ENCODE results near the gene ZMYND8.

DNA sequence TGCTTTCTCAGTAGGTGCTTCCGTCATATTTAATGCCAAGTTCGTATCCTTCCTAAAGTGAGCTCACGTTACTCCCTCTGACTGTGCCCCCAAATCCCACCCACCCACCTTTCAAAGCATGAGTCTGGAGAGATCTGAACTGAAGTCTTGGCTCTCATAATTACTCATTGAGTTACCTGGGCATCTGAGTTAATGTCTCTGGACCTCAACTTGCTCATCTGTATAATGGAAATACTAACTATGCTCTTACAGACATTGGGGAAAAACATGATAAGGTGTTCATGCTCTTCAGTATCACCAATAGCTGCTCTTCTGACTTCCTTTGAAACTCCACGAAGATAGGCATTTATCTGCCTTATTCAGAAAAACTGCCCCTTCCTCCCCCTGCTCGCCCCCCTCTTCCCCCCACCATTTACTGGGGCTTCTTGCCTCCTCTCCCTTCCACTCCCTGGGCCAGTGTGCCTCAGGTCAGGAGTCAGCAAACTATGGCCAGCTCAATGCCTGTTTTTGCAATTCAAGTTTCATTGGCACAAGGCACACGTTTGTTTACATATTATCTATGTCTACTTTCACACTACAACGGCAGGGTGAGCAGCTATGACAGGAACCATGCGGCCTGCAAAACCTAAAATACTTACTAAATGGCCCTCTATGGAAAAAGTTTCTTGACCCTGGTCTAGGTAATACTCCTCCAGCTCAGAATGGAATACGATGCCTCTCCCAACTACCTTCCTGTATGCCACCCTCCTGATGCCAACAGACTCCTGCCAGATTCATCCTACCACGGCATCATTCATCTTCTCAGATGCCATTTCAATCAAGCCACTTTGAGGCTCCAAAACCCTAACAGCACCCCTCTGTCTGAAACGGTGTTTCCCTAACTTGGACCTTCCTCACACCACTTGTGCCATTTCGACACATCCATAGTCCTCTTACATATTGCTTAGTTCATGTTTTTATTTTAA lies 138.7 kb downstream of the ZMYND8 start:
- TF ChIP-seq, protein P1, sequence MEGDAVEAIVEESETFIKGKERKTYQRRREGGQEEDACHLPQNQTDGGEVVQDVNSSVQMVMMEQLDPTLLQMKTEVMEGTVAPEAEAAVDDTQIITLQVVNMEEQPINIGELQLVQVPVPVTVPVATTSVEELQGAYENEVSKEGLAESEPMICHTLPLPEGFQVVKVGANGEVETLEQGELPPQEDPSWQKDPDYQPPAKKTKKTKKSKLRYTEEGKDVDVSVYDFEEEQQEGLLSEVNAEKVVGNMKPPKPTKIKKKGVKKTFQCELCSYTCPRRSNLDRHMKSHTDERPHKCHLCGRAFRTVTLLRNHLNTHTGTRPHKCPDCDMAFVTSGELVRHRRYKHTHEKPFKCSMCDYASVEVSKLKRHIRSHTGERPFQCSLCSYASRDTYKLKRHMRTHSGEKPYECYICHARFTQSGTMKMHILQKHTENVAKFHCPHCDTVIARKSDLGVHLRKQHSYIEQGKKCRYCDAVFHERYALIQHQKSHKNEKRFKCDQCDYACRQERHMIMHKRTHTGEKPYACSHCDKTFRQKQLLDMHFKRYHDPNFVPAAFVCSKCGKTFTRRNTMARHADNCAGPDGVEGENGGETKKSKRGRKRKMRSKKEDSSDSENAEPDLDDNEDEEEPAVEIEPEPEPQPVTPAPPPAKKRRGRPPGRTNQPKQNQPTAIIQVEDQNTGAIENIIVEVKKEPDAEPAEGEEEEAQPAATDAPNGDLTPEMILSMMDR (IDR thresholded peaks at IDR 0.05): no peak
- TF ChIP-seq POLR2A (IDR thresholded peaks at IDR 0.05): no peak
